ENCODE data around the gene ACVR1B. TPM values are rescaled to one million over a fixed set of nuclear protein-coding genes. Genes with fewer than 3 reads are reported as not detected.
A peak's percentile ranks its signal among the peaks of the same experiment; 100 is the strongest.

Gene ACVR1B
- total and polyA plus RNA-seq, 9 of the 15 experiments (the other 6 are each of a cell fraction or from before 2014, with no cell fraction given) = 0.97 to 15.1 (median 6.8) TPM

DNA sequence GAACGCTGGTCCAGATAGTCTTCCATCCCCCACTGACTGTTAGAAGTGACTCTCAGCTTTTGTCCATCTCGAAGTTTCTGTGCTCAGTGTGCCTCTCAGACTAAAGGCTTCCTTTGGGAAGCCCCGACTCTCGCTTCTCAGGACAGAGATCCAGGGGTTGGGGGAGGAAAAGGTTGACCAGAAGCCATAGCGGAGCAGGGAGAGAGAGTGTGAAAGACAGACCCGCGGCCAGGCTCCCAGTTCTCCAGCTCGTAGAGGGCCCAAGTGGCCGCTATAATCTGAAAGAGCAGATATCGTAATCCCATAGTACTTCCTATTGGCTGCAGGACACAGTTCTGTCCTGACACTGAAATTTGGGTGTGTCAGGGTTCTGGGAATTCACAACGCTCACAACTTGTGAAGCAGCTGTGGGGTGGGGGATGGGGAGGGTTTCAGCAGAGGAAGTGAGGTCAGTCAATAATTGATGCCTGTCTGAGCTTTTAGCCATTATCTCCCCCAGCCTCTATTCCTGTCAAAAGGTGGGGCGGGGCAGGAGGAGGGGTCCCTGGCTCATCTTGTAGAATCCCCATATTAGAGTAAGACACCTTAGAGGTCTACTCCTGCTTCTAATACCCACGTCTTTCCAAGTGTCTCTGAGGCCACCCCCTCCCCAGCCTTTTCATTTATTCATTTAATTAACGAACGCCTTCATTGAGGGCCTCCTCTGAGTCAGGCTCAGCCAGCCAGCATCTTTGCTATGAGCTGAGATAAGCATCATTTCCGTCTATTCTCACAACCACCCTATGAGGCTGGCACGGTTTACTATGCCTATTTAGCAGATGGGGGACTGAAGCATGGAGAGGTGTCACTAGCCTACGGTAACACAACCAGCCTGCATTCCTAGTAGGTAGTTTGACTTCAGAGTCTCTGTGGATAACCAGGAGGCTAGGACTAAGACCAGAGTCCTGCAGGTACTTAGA, 45.7 kb upstream of the ACVR1B start (continued):
- TF ChIP-seq, protein P1, sequence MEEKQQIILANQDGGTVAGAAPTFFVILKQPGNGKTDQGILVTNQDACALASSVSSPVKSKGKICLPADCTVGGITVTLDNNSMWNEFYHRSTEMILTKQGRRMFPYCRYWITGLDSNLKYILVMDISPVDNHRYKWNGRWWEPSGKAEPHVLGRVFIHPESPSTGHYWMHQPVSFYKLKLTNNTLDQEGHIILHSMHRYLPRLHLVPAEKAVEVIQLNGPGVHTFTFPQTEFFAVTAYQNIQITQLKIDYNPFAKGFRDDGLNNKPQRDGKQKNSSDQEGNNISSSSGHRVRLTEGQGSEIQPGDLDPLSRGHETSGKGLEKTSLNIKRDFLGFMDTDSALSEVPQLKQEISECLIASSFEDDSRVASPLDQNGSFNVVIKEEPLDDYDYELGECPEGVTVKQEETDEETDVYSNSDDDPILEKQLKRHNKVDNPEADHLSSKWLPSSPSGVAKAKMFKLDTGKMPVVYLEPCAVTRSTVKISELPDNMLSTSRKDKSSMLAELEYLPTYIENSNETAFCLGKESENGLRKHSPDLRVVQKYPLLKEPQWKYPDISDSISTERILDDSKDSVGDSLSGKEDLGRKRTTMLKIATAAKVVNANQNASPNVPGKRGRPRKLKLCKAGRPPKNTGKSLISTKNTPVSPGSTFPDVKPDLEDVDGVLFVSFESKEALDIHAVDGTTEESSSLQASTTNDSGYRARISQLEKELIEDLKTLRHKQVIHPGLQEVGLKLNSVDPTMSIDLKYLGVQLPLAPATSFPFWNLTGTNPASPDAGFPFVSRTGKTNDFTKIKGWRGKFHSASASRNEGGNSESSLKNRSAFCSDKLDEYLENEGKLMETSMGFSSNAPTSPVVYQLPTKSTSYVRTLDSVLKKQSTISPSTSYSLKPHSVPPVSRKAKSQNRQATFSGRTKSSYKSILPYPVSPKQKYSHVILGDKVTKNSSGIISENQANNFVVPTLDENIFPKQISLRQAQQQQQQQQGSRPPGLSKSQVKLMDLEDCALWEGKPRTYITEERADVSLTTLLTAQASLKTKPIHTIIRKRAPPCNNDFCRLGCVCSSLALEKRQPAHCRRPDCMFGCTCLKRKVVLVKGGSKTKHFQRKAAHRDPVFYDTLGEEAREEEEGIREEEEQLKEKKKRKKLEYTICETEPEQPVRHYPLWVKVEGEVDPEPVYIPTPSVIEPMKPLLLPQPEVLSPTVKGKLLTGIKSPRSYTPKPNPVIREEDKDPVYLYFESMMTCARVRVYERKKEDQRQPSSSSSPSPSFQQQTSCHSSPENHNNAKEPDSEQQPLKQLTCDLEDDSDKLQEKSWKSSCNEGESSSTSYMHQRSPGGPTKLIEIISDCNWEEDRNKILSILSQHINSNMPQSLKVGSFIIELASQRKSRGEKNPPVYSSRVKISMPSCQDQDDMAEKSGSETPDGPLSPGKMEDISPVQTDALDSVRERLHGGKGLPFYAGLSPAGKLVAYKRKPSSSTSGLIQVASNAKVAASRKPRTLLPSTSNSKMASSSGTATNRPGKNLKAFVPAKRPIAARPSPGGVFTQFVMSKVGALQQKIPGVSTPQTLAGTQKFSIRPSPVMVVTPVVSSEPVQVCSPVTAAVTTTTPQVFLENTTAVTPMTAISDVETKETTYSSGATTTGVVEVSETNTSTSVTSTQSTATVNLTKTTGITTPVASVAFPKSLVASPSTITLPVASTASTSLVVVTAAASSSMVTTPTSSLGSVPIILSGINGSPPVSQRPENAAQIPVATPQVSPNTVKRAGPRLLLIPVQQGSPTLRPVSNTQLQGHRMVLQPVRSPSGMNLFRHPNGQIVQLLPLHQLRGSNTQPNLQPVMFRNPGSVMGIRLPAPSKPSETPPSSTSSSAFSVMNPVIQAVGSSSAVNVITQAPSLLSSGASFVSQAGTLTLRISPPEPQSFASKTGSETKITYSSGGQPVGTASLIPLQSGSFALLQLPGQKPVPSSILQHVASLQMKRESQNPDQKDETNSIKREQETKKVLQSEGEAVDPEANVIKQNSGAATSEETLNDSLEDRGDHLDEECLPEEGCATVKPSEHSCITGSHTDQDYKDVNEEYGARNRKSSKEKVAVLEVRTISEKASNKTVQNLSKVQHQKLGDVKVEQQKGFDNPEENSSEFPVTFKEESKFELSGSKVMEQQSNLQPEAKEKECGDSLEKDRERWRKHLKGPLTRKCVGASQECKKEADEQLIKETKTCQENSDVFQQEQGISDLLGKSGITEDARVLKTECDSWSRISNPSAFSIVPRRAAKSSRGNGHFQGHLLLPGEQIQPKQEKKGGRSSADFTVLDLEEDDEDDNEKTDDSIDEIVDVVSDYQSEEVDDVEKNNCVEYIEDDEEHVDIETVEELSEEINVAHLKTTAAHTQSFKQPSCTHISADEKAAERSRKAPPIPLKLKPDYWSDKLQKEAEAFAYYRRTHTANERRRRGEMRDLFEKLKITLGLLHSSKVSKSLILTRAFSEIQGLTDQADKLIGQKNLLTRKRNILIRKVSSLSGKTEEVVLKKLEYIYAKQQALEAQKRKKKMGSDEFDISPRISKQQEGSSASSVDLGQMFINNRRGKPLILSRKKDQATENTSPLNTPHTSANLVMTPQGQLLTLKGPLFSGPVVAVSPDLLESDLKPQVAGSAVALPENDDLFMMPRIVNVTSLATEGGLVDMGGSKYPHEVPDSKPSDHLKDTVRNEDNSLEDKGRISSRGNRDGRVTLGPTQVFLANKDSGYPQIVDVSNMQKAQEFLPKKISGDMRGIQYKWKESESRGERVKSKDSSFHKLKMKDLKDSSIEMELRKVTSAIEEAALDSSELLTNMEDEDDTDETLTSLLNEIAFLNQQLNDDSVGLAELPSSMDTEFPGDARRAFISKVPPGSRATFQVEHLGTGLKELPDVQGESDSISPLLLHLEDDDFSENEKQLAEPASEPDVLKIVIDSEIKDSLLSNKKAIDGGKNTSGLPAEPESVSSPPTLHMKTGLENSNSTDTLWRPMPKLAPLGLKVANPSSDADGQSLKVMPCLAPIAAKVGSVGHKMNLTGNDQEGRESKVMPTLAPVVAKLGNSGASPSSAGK (IDR thresholded peaks at IDR 0.05) = no peak; the same call in 1 of the 2 replicates
- peak; percentile 37; the same call in 1 of the 2 replicates for TF ChIP-seq MAFF (IDR thresholded peaks at IDR 0.05; ENCODE audit: low read length)
- no peak for TF ChIP-seq ZNF644 (tag; IDR thresholded peaks at IDR 0.05; ENCODE audit: low read depth)
- no peak for TF ChIP-seq MAX (CRISPR knock-in tag; IDR thresholded peaks at IDR 0.05)
- peak in 1 of 2 experiments; percentile 56; a peak in 1 of 4 replicates for TF ChIP-seq HDAC1 (IDR thresholded peaks at IDR 0.05)
- peak; percentile 81 for TF ChIP-seq CREM (IDR thresholded peaks at IDR 0.05; ENCODE audit: low read depth)
- TF ChIP-seq VEZF1 (CRISPR knock-in tag; IDR thresholded peaks at IDR 0.05) = no peak
- no peak for TF ChIP-seq ZNF140 (CRISPR knock-in tag; IDR thresholded peaks at IDR 0.05)
- TF ChIP-seq, protein P2, sequence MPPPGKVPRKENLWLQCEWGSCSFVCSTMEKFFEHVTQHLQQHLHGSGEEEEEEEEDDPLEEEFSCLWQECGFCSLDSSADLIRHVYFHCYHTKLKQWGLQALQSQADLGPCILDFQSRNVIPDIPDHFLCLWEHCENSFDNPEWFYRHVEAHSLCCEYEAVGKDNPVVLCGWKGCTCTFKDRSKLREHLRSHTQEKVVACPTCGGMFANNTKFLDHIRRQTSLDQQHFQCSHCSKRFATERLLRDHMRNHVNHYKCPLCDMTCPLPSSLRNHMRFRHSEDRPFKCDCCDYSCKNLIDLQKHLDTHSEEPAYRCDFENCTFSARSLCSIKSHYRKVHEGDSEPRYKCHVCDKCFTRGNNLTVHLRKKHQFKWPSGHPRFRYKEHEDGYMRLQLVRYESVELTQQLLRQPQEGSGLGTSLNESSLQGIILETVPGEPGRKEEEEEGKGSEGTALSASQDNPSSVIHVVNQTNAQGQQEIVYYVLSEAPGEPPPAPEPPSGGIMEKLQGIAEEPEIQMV (tag; conservative IDR thresholded peaks at IDR 0.05; ENCODE audit: low read depth) = no peak
- TF ChIP-seq KLF10 (CRISPR knock-in tag; IDR thresholded peaks at IDR 0.05) = no peak
